Muscle layer of colon (tissue), 2 donors: Measurements from ENCODE around the gene POLR2L.

Source experiments
- H3K27ac ChIP-seq: one replicate; pipeline ENCODE4 v1.7.0; 2013; ENCODE audit warnings: low read depth, mild to moderate bottlenecking, low read length, moderate library complexity
- H3K27me3 ChIP-seq, 2 donors: one replicate each; pipeline ENCODE4 v1.7.0; 2013; ENCODE audit warnings: low read length in 2 of 2, mild to moderate bottlenecking in 2 of 2; ENCODE audit not compliant: insufficient read depth in 2 of 2, control insufficient read depth in 1 of 2
- H3K36me3 ChIP-seq: one replicate; pipeline ENCODE4 v1.7.0; 2013; ENCODE audit warnings: mild to moderate bottlenecking, low read length; ENCODE audit not compliant: insufficient read depth
- H3K4me1 ChIP-seq: one replicate; pipeline ENCODE4 v1.7.0; 2013; ENCODE audit warnings: mild to moderate bottlenecking, low read length; ENCODE audit not compliant: insufficient read depth
- H3K4me3 ChIP-seq, 2 donors: one replicate each; pipeline ENCODE4 v1.7.0; 2013; ENCODE audit warnings: low read length in 2 of 2, low read depth in 1 of 2, mild to moderate bottlenecking in 1 of 2, moderate library complexity in 1 of 2
- H3K9ac ChIP-seq: one replicate; pipeline ENCODE4 v1.7.0; 2013; ENCODE audit warnings: low read length
- H3K9me3 ChIP-seq: one replicate; pipeline ENCODE4 v1.7.0; 2013; ENCODE audit warnings: mild to moderate bottlenecking, low read length
- donor health status: abdominal sarcoma.
- donor health status: Adenocarcinoma of cecum.

The POLR2L gene

GRCh38 chr11:833849-834311 lies 8.4 kb downstream of the POLR2L start:
- H3K27ac ChIP-seq: peak overlapping the region; percentile 93
- H3K4me1 ChIP-seq: peaks cover 32% of the 10 kb centered on the region
- peaks cover 20% of the 10 kb centered on the region for H3K36me3 ChIP-seq
- peaks cover 7 to 36% of the 10 kb centered on the region in 2 donors for H3K27me3 ChIP-seq
- no peaks in the 10 kb centered on the region for H3K9me3 ChIP-seq
- H3K4me3 ChIP-seq: peak overlapping the region; percentile 56 to 89
- H3K9ac ChIP-seq: peak overlapping the region; percentile 61

GRCh38 chr11:833114-833791 lies 9.1 kb downstream of the POLR2L start:
- peak overlapping the region; percentile 56 to 89 for H3K4me3 ChIP-seq
- peaks cover 12 to 43% of the 10 kb centered on the region in 2 donors for H3K27me3 ChIP-seq
- H3K36me3 ChIP-seq: peaks cover 14% of the 10 kb centered on the region
- peak overlapping the region; percentile 61 for H3K9ac ChIP-seq
- H3K4me1 ChIP-seq: peaks cover 36% of the 10 kb centered on the region
- peak overlapping the region; percentile 93 for H3K27ac ChIP-seq
- H3K9me3 ChIP-seq: no peaks in the 10 kb centered on the region

GRCh38 chr11:832529-833113 lies 9.7 kb downstream of the POLR2L start, which contains the start of gene CD151:
Gene CD151 (plus strand): TSS chr11:832952. CDS start chr11:836070, 3,118 bp downstream.
- peaks cover 36% of the 10 kb centered on the region for H3K4me1 ChIP-seq
- peak within 1 kb of the TSS; percentile 61 for H3K9ac ChIP-seq
- peaks cover 14% of the 10 kb centered on the region for H3K36me3 ChIP-seq
- no peaks in the 10 kb centered on the region for H3K9me3 ChIP-seq
- H3K4me3 ChIP-seq: peak within 1 kb of the TSS; percentile 56 to 89
- peaks cover 16 to 49% of the 10 kb centered on the region in 2 donors for H3K27me3 ChIP-seq
- H3K27ac ChIP-seq: peak within 1 kb of the TSS; percentile 93

- Histone ChIP-seq H3K36me3 (peaks cover 10% of the 10 kb centered on the region), H3K27ac (no peak overlapping the region), H3K4me3 (peak overlapping the region; percentile 38 to 43), H3K9ac (no peak overlapping the region), H3K27me3 (peaks cover 22 to 55% of the 10 kb centered on the region in 2 donors), H3K4me1 (peaks cover 36% of the 10 kb centered on the region), H3K9me3 (no peaks in the 10 kb centered on the region)
Observed at GRCh38 chr11:831961-832528, 10.3 kb downstream of the POLR2L start.

- no peak overlapping the region for H3K4me3 ChIP-seq
- no peaks in the 10 kb centered on the region for H3K9me3 ChIP-seq
- peaks cover 36% of the 10 kb centered on the region for H3K4me1 ChIP-seq
- H3K9ac ChIP-seq: no peak overlapping the region
- H3K27me3 ChIP-seq: peaks cover 26 to 62% of the 10 kb centered on the region in 2 donors
- no peak overlapping the region for H3K27ac ChIP-seq
- peaks cover 3% of the 10 kb centered on the region for H3K36me3 ChIP-seq
Observed at GRCh38 chr11:831118-831864, 11.0 kb downstream of the POLR2L start.

GRCh38 chr11:830295-831117 lies 11.8 kb downstream of the POLR2L start:
- H3K27ac ChIP-seq: no peak overlapping the region
- H3K4me1 ChIP-seq: peaks cover 36% of the 10 kb centered on the region
- peaks cover 30 to 70% of the 10 kb centered on the region in 2 donors for H3K27me3 ChIP-seq

GRCh38 chr11:829847-830294 lies 12.5 kb downstream of the POLR2L start:
- H3K9ac ChIP-seq: no peak overlapping the region
- H3K4me1 ChIP-seq: peaks cover 32% of the 10 kb centered on the region
- H3K27me3 ChIP-seq: peaks cover 36 to 76% of the 10 kb centered on the region in 2 donors

More at GRCh38 chr11:830295-831117, 11.8 kb downstream of the POLR2L start:
- H3K4me3 ChIP-seq: peak overlapping the region; percentile 27 to 38
- H3K36me3 ChIP-seq: peaks cover 3% of the 10 kb centered on the region
- H3K9ac ChIP-seq: no peak overlapping the region
- no peaks in the 10 kb centered on the region for H3K9me3 ChIP-seq

GRCh38 chr11:829176-829846 lies 13.0 kb downstream of the POLR2L start:
- H3K27ac ChIP-seq: no peak overlapping the region
- no peaks in the 10 kb centered on the region for H3K9me3 ChIP-seq
- H3K9ac ChIP-seq: no peak overlapping the region
- peaks cover 36 to 81% of the 10 kb centered on the region in 2 donors for H3K27me3 ChIP-seq
- H3K4me3 ChIP-seq: peak overlapping the region; percentile 27 to 38
- H3K4me1 ChIP-seq: peaks cover 26% of the 10 kb centered on the region
- peaks cover 15% of the 10 kb centered on the region for H3K36me3 ChIP-seq

More at GRCh38 chr11:829847-830294, 12.5 kb downstream of the POLR2L start:
- Histone ChIP-seq H3K36me3 (peaks cover 10% of the 10 kb centered on the region), H3K4me3 (peak overlapping the region; percentile 27 to 38), H3K27ac (no peak overlapping the region), H3K9me3 (no peaks in the 10 kb centered on the region)

- Histone ChIP-seq H3K4me3 (no peak overlapping the region), H3K9ac (no peak overlapping the region), H3K36me3 (peaks cover 21% of the 10 kb centered on the region), H3K9me3 (no peaks in the 10 kb centered on the region), H3K4me1 (peaks cover 21% of the 10 kb centered on the region), H3K27me3 (peaks cover 36 to 81% of the 10 kb centered on the region in 2 donors), H3K27ac (no peak overlapping the region)
Observed at GRCh38 chr11:828506-829175, 13.7 kb downstream of the POLR2L start.

- peaks cover 21% of the 10 kb centered on the region for H3K4me1 ChIP-seq
- H3K4me3 ChIP-seq: peak within 1 kb of the TSS in 1 of 2 donors; percentile 32
- peaks cover 36 to 81% of the 10 kb centered on the region in 2 donors for H3K27me3 ChIP-seq
- no peak within 1 kb of the TSS for H3K27ac ChIP-seq
- H3K9me3 ChIP-seq: no peaks in the 10 kb centered on the region
- no peak within 1 kb of the TSS for H3K9ac ChIP-seq
- H3K36me3 ChIP-seq: peaks cover 21% of the 10 kb centered on the region
Observed at GRCh38 chr11:827897-828192, 14.5 kb downstream of the POLR2L start, which contains the start of gene CRACR2B. Gene CRACR2B (plus strand): TSS chr11:827919. CDS start chr11:828608, 689 bp downstream.
